Activated CD8-positive, alpha-beta T cell treated with anti-CD3 and anti-CD28 coated beads for 36 hours (primary cell): ENCODE data around the gene PAPSS2. TPM values are rescaled to one million over a fixed set of nuclear protein-coding genes. Genes with fewer than 3 reads are reported as not detected.

Experiments
- ATAC-seq: fragments of 200-7000 bp; cut with Tn5 transposase; one replicate; pipeline ENCODE4 v1.10.0; 2021; ENCODE audit warnings: mild to moderate bottlenecking, moderate library complexity
- CTCF ChIA-PET: fragments of 350-600 bp; sonication (Branson Sonifier 250); formaldehyde crosslinking; loops from one replicate; lab custom pipeline; 2021; ENCODE audit warnings: antibody characterized with exemption; lab: Charles Lee
- POLR2A ChIA-PET: fragments of 350-600 bp; sonication (Branson Sonifier 250); formaldehyde crosslinking; loops from one replicate; lab custom pipeline; 2021; ENCODE audit warnings: antibody characterized with exemption; lab: Charles Lee
- DNase-seq: peaks from one replicate; pipeline ENCODE4 v3.0.0-alpha.2; 2020
- H3K27ac Mint-ChIP-seq: one replicate; pipeline ENCODE4 v1.8.0; 2021; ENCODE audit warnings: mild to moderate bottlenecking, mixed read lengths
- H3K27me3 Mint-ChIP-seq: one replicate; pipeline ENCODE4 v1.8.0; 2021; ENCODE audit warnings: mixed read lengths
- H3K36me3 Mint-ChIP-seq: one replicate; pipeline ENCODE4 v1.8.0; 2021; ENCODE audit warnings: low read depth, mixed read lengths
- H3K4me1 Mint-ChIP-seq: one replicate; pipeline ENCODE4 v1.8.0; 2021; ENCODE audit warnings: low read depth, mixed read lengths
- H3K4me3 Mint-ChIP-seq: one replicate; pipeline ENCODE4 v1.8.0; 2021; ENCODE audit warnings: mild to moderate bottlenecking, moderate library complexity, mixed read lengths
- H3K9me3 Mint-ChIP-seq: one replicate; pipeline ENCODE4 v1.8.0; 2021; ENCODE audit warnings: mixed read lengths
- intact Hi-C: fragments of 100-400 bp; cut with micrococcal nuclease; formaldehyde crosslinking; loops from one replicate; pipeline ENCODE4 v1.10.0; 2022
- total RNA-seq, 2 experiments: library from RNA; stranded (reverse); gene quantifications; one replicate each; pipeline ENCODE4 v1.2.3, GENCODE V29; 2021
- TF ChIP-seq, protein P1 (sequence below): fragments of 200-600 bp; IDR thresholded peaks from one replicate; pipeline ENCODE4 v1.8.0; 2022; ENCODE audit warnings: antibody characterized with exemption, mild to moderate bottlenecking

The PAPSS2 gene
- total RNA-seq, 2 experiments from 2014 or later: 0.14 to 0.20 TPM

- ChIA-PET POLR2A (interaction anchor here (0.7 kb wide), 1 partner anchor 1449 kb away, joined by 4 read pairs; no protein-coding TSS in a partner anchor), CTCF (no interaction called here)
- intact Hi-C loops: no loop called here
- ATAC-seq: no peak
- H3K4me1 Mint-ChIP-seq: peaks cover 43% of the 10 kb centered on the region
- no peak overlapping the region for H3K4me3 Mint-ChIP-seq
- no peak for DNase-seq
- TF ChIP-seq, protein P1, sequence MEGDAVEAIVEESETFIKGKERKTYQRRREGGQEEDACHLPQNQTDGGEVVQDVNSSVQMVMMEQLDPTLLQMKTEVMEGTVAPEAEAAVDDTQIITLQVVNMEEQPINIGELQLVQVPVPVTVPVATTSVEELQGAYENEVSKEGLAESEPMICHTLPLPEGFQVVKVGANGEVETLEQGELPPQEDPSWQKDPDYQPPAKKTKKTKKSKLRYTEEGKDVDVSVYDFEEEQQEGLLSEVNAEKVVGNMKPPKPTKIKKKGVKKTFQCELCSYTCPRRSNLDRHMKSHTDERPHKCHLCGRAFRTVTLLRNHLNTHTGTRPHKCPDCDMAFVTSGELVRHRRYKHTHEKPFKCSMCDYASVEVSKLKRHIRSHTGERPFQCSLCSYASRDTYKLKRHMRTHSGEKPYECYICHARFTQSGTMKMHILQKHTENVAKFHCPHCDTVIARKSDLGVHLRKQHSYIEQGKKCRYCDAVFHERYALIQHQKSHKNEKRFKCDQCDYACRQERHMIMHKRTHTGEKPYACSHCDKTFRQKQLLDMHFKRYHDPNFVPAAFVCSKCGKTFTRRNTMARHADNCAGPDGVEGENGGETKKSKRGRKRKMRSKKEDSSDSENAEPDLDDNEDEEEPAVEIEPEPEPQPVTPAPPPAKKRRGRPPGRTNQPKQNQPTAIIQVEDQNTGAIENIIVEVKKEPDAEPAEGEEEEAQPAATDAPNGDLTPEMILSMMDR: no peak
- peaks cover 46% of the 10 kb centered on the region for H3K36me3 Mint-ChIP-seq
- H3K27me3 Mint-ChIP-seq: no peaks in the 10 kb centered on the region
- H3K9me3 Mint-ChIP-seq: no peaks in the 10 kb centered on the region
- H3K27ac Mint-ChIP-seq: no peak overlapping the region
Measured at GRCh38 chr10:87794285-87794684, 134.6 kb downstream of the PAPSS2 start.

Other genes starting within 250 kb of the PAPSS2 start
- 1 to 10 TPM; 6.0 to 7.1 TPM for gene MINPP1, start 155.0 kb upstream of the PAPSS2 start, total RNA-seq
- 10 to 100 TPM; 43.8 to 49.3 TPM for gene ATAD1, start 158.3 kb downstream of the PAPSS2 start, total RNA-seq
- under 1 TPM; 0.43 to 0.61 TPM for gene KLLN, start 203.7 kb downstream of the PAPSS2 start, total RNA-seq
- 10 to 100 TPM; 48.9 to 51.8 TPM for gene PTEN, start 203.7 kb downstream of the PAPSS2 start, total RNA-seq